PC-9 (cell line): ENCODE measurements around the gene NCF4. TPM values are rescaled to one million over a fixed set of nuclear protein-coding genes. Genes with fewer than 3 reads are reported as not detected.
A peak's percentile ranks its signal among the peaks of the same experiment; 100 is the strongest.

ENCODE experiments used
- BruUV-seq: library from RNA; stranded (reverse); fragments of 400-500 nt; replicated peaks from 2 replicates; lab custom pipeline; 2021; lab: Mats Ljungman, UMichigan
- CTCF ChIA-PET: fragments of 300-600 bp; sonication (Branson Sonifier 250); formaldehyde crosslinking; loops from one replicate; lab custom pipeline; 2022; ENCODE audit warnings: antibody characterized with exemption; lab: Charles Lee
- POLR2A ChIA-PET: fragments of 300-600 bp; sonication (Branson Sonifier 250); formaldehyde crosslinking; loops from one replicate; lab custom pipeline; 2022; ENCODE audit warnings: antibody characterized with exemption; ENCODE audit not compliant: unreplicated experiment; lab: Charles Lee
- DNase-seq, 2 experiments: peaks; one replicate each; pipeline versions ENCODE4 v3.0.0 to v3.0.0-alpha.2; 2015 to 2022; ENCODE audit warnings: mixed read lengths in 1 of 2
- H2AFZ ChIP-seq: fragments of 200-600 bp; sonication (generic); 2 replicates; pipeline ENCODE4 v1.8.1; 2017; ENCODE audit warnings: antibody characterized with exemption
- H3F3A ChIP-seq: fragments of 200-600 bp; sonication (generic); 2 replicates; pipeline ENCODE4 v1.8.1; 2017; ENCODE audit warnings: antibody characterized with exemption, mild to moderate bottlenecking, low read depth; ENCODE audit not compliant: insufficient read depth
- H3K27ac ChIP-seq: fragments of 200-600 bp; sonication (generic); 2 replicates; pipeline ENCODE4 v1.6.1; 2016; ENCODE audit warnings: mixed run types
- H3K27me3 ChIP-seq: fragments of 200-600 bp; sonication (generic); 2 replicates; pipeline ENCODE4 v1.6.1; 2016; ENCODE audit warnings: low read depth, mixed run types; ENCODE audit not compliant: insufficient read depth
- H3K36me3 ChIP-seq: fragments of 200-600 bp; sonication (generic); 2 replicates; pipeline ENCODE4 v1.6.1; 2016; ENCODE audit warnings: low read depth, mixed run types
- H3K4me1 ChIP-seq: fragments of 200-600 bp; sonication (generic); replicated peaks from 2 replicates; pipeline ENCODE4 v1.6.1; 2016; ENCODE audit warnings: mixed run types; ENCODE audit not compliant: insufficient read depth
- H3K4me2 ChIP-seq: fragments of 200-600 bp; sonication (generic); 2 replicates; pipeline ENCODE4 v1.6.1; 2017; ENCODE audit warnings: mixed run types
- H3K4me3 ChIP-seq: fragments of 200-600 bp; sonication (generic); 2 replicates; pipeline ENCODE4 v1.6.1; 2016; ENCODE audit warnings: mixed run types
- H3K79me2 ChIP-seq: fragments of 200-600 bp; sonication (generic); 2 replicates; pipeline ENCODE4 v1.6.1; 2017; ENCODE audit warnings: low read depth, mixed run types
- H3K9me2 ChIP-seq: fragments of 200-600 bp; sonication (generic); 2 replicates; pipeline ENCODE4 v1.8.1; 2017; ENCODE audit warnings: mild to moderate bottlenecking; ENCODE audit not compliant: insufficient read depth
- H3K9me3 ChIP-seq: fragments of 200-600 bp; sonication (generic); 2 replicates; pipeline ENCODE4 v1.8.1; 2016; ENCODE audit warnings: low read depth; ENCODE audit not compliant: insufficient read depth
- H4K20me1 ChIP-seq: fragments of 200-600 bp; sonication (generic); 2 replicates; pipeline ENCODE4 v1.8.1; 2017; ENCODE audit not compliant: insufficient read depth
- CTCF ChIP-seq: fragments of 200-600 bp; sonication (generic); conservative IDR thresholded peaks from 2 replicates; pipeline ENCODE4 v1.6.1; 2017; ENCODE audit warnings: mixed run types, antibody characterized with exemption, mild to moderate bottlenecking, moderate library complexity
- EZH2 ChIP-seq: fragments of 200-600 bp; sonication (generic); IDR thresholded peaks from 2 replicates; pipeline ENCODE4 v1.8.0; 2017; ENCODE audit warnings: antibody characterized with exemption, low read depth
- intact Hi-C: fragments of 100-400 bp; cut with micrococcal nuclease; formaldehyde crosslinking; loops from one replicate; pipeline ENCODE4 v1.10.0; 2022; ENCODE audit not compliant: unreplicated experiment
- total RNA-seq: library from RNA; stranded (reverse); gene quantifications from 2 replicates; pipeline ENCODE4 v1.2.3, GENCODE V29; 2021

NCF4 gene
- total RNA-seq, 1 experiment from 2014 or later: 3.9 TPM

GRCh38 chr22:36886016-36886415 lies 25.2 kb downstream of the NCF4 start:
- Histone ChIP-seq H3K4me2 (peak overlapping the region; percentile 8), H3K4me3 (no peak overlapping the region), H3K27me3 (no peaks in the 10 kb centered on the region), H3K4me1 (peaks cover 25% of the 10 kb centered on the region), H3K9me2 (no peaks in the 10 kb centered on the region), H3K36me3 (no peaks in the 10 kb centered on the region; the same call in 1 of the 2 replicates), H3K9me3 (peaks cover 15% of the 10 kb centered on the region), H4K20me1 (no peaks in the 10 kb centered on the region), H3K79me2 (no peaks in the 10 kb centered on the region), H3K27ac (no peak overlapping the region), H3F3A (peaks cover 16% of the 10 kb centered on the region), H2AFZ (no peak overlapping the region; the same call in 1 of the 2 replicates)
- BruUV-seq: no TSS peak
- intact Hi-C loops: no loop called here
- POLR2A ChIA-PET: no interaction called here
- DNase-seq: no peak
- TF ChIP-seq EZH2: no peak
- no peak for TF ChIP-seq CTCF
- CTCF ChIA-PET: interaction anchor here (0.5 to 0.6 kb wide), 3 partner anchors 30 to 340 kb away, joined by 3 to 7 read pairs (median 6); no protein-coding TSS in a partner anchor

DNA sequence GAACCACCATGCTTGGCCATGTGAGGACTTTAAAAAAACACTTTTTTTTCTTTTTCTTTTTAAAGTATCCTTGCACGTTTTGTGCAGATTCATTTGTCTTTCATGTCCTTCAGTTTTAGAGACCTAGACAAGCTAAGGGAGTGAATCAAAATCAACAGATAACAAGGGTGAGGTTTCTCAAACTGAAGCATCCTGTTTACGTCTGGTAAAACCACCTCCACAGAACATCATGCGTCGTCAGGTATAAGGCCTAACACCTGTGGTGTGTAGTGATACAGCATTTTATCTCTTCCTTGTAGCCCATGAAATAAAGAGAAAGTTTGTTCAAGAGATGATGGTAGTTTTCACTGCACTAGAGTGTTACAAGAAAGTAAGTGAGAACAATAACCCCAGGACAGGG lies 26.4 kb downstream of the NCF4 start:
- Histone ChIP-seq H3K27ac (no peak overlapping the region), H4K20me1 (no peaks in the 10 kb centered on the region), H3K4me2 (no peak overlapping the region), H3K36me3 (no peaks in the 10 kb centered on the region), H3K9me2 (no peaks in the 10 kb centered on the region), H2AFZ (no peak overlapping the region), H3K27me3 (no peaks in the 10 kb centered on the region), H3K9me3 (peaks cover 4% of the 10 kb centered on the region), H3F3A (peaks cover 16% of the 10 kb centered on the region), H3K4me1 (peaks cover 33% of the 10 kb centered on the region), H3K79me2 (no peaks in the 10 kb centered on the region), H3K4me3 (no peak overlapping the region)
- no TSS peak for BruUV-seq
- TF ChIP-seq CTCF (no peak), EZH2 (no peak)
- intact Hi-C loops: no loop called here
- ChIA-PET CTCF (no interaction called here), POLR2A (no interaction called here)
- DNase-seq: no peak

- Histone ChIP-seq H3K36me3 (no peaks in the 10 kb centered on the region), H3K4me3 (no peak overlapping the region), H3K27me3 (no peaks in the 10 kb centered on the region), H3K9me3 (0 out of 2 replicates have a peak, but pooled peaks cover 10% of the 10 kb centered on the region), H3F3A (no peaks in the 10 kb centered on the region), H3K27ac (no peak overlapping the region), H3K4me2 (no peak overlapping the region), H3K9me2 (no peaks in the 10 kb centered on the region), H3K79me2 (no peaks in the 10 kb centered on the region), H2AFZ (no peak overlapping the region), H4K20me1 (no peaks in the 10 kb centered on the region), H3K4me1 (peaks cover 25% of the 10 kb centered on the region)
- no TSS peak for BruUV-seq
- POLR2A ChIA-PET: no interaction called here
- intact Hi-C loops: no loop called here
- TF ChIP-seq EZH2: no peak
- no peak for TF ChIP-seq CTCF
- CTCF ChIA-PET: no interaction called here
- no peak for DNase-seq
These were observed 30.8 kb downstream of the NCF4 start for GRCh38 chr22:36891646-36892045.
